ENCODE measurements around the gene NKX6-1. TPM values are rescaled to one million over a fixed set of nuclear protein-coding genes. Genes with fewer than 3 reads are reported as not detected.

NKX6-1 gene
- total RNA-seq, 1 donor from 2014 or later: 25.6 TPM

DNA sequence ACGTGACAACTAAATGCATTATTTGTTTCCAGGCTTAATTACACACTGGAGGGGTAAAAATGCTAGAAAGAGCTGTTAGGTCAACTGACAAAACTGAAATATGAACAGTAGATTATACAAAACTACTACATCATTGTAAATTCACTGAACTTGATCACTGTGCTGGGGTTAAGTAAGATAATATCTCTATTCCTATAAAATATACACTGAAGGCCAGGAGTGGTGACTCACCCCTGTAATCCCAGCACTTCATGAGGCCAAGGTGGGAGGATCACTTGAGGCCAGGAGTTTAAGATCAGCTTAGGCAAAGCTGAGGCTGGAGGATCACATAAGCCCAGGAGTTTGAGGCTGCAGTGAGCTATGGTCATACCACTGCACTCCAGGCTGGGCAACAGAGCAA is 31.8 kb upstream of the NKX6-1 start:
- H3K4me3 Mint-ChIP-seq (ENCODE audit: unreplicated experiment): no peak overlapping the region
- H3K36me3 Mint-ChIP-seq (ENCODE audit: unreplicated experiment): no peaks in the 10 kb centered on the region
- no peaks in the 10 kb centered on the region for H3K9me3 Mint-ChIP-seq (ENCODE audit: unreplicated experiment)
- H3K4me1 Mint-ChIP-seq (ENCODE audit: low read depth, unreplicated experiment): no peaks in the 10 kb centered on the region
- TF ChIP-seq, protein P1, sequence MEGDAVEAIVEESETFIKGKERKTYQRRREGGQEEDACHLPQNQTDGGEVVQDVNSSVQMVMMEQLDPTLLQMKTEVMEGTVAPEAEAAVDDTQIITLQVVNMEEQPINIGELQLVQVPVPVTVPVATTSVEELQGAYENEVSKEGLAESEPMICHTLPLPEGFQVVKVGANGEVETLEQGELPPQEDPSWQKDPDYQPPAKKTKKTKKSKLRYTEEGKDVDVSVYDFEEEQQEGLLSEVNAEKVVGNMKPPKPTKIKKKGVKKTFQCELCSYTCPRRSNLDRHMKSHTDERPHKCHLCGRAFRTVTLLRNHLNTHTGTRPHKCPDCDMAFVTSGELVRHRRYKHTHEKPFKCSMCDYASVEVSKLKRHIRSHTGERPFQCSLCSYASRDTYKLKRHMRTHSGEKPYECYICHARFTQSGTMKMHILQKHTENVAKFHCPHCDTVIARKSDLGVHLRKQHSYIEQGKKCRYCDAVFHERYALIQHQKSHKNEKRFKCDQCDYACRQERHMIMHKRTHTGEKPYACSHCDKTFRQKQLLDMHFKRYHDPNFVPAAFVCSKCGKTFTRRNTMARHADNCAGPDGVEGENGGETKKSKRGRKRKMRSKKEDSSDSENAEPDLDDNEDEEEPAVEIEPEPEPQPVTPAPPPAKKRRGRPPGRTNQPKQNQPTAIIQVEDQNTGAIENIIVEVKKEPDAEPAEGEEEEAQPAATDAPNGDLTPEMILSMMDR (IDR thresholded peaks at IDR 0.05; ENCODE audit: partially characterized antibody, unreplicated experiment): no peak
- H3K27ac Mint-ChIP-seq (ENCODE audit: unreplicated experiment): no peak overlapping the region
- no peak for DNase-seq
- H3K27me3 Mint-ChIP-seq (ENCODE audit: unreplicated experiment): no peaks in the 10 kb centered on the region

DNA sequence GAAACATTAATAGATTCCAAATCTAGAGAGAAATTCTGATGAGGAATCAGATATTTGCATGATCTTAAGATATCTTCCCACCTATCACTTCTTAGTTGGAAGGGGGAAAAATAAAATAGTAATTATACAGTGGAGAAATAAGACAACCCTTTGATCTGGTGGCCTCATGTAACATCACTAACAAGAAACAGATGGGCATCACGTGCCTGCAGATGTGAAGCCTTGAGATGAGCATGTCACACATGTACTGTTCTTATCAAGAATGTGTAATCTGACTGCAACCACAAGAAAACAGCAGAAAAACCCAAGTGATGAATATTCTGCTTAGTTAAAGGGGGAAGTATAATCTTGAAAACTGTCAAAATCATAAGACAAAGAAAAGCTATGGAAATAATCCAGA is 31.4 kb upstream of the NKX6-1 start:
- Mint-ChIP-seq H3K36me3 (ENCODE audit: unreplicated experiment) (no peaks in the 10 kb centered on the region), H3K27ac (ENCODE audit: unreplicated experiment) (no peak overlapping the region), H3K9me3 (ENCODE audit: unreplicated experiment) (no peaks in the 10 kb centered on the region), H3K4me3 (ENCODE audit: unreplicated experiment) (no peak overlapping the region), H3K4me1 (ENCODE audit: low read depth, unreplicated experiment) (no peaks in the 10 kb centered on the region), H3K27me3 (ENCODE audit: unreplicated experiment) (no peaks in the 10 kb centered on the region)
- DNase-seq: no peak
- TF ChIP-seq, protein P1 (IDR thresholded peaks at IDR 0.05; ENCODE audit: partially characterized antibody, unreplicated experiment): no peak

- Mint-ChIP-seq H3K9me3 (ENCODE audit: unreplicated experiment) (no peaks in the 10 kb centered on the region), H3K27ac (ENCODE audit: unreplicated experiment) (no peak overlapping the region), H3K27me3 (ENCODE audit: unreplicated experiment) (no peaks in the 10 kb centered on the region), H3K36me3 (ENCODE audit: unreplicated experiment) (no peaks in the 10 kb centered on the region), H3K4me1 (ENCODE audit: low read depth, unreplicated experiment) (no peaks in the 10 kb centered on the region), H3K4me3 (ENCODE audit: unreplicated experiment) (no peak overlapping the region)
- no peak for DNase-seq
- TF ChIP-seq, protein P1 (IDR thresholded peaks at IDR 0.05; ENCODE audit: partially characterized antibody, unreplicated experiment): peak; percentile 87
Measured at GRCh38 chr4:84529169-84529751, 30.2 kb upstream of the NKX6-1 start.

GRCh38 chr4:84527391-84527790 is 28.3 kb upstream of the NKX6-1 start:
- no peak overlapping the region for H3K4me3 Mint-ChIP-seq (ENCODE audit: unreplicated experiment)
- H3K9me3 Mint-ChIP-seq (ENCODE audit: unreplicated experiment): no peaks in the 10 kb centered on the region
- TF ChIP-seq, protein P1 (IDR thresholded peaks at IDR 0.05; ENCODE audit: partially characterized antibody, unreplicated experiment): no peak
- H3K4me1 Mint-ChIP-seq (ENCODE audit: low read depth, unreplicated experiment): no peaks in the 10 kb centered on the region
- DNase-seq: no peak
- H3K27ac Mint-ChIP-seq (ENCODE audit: unreplicated experiment): no peak overlapping the region
- H3K27me3 Mint-ChIP-seq (ENCODE audit: unreplicated experiment): no peaks in the 10 kb centered on the region
- no peaks in the 10 kb centered on the region for H3K36me3 Mint-ChIP-seq (ENCODE audit: unreplicated experiment)

- H3K36me3 Mint-ChIP-seq (ENCODE audit: unreplicated experiment): no peaks in the 10 kb centered on the region
- H3K9me3 Mint-ChIP-seq (ENCODE audit: unreplicated experiment): no peaks in the 10 kb centered on the region
- no peak for DNase-seq
- no peaks in the 10 kb centered on the region for H3K27me3 Mint-ChIP-seq (ENCODE audit: unreplicated experiment)
- H3K4me3 Mint-ChIP-seq (ENCODE audit: unreplicated experiment): no peak overlapping the region
- H3K4me1 Mint-ChIP-seq (ENCODE audit: low read depth, unreplicated experiment): no peaks in the 10 kb centered on the region
- no peak overlapping the region for H3K27ac Mint-ChIP-seq (ENCODE audit: unreplicated experiment)
- TF ChIP-seq, protein P1 (IDR thresholded peaks at IDR 0.05; ENCODE audit: partially characterized antibody, unreplicated experiment): no peak
Measured at GRCh38 chr4:84515075-84515474, 16.0 kb upstream of the NKX6-1 start.

Measured in glutamatergic neuron (in vitro differentiated cells).